ENCODE measurements around the gene E2F1. TPM values are rescaled to one million over a fixed set of nuclear protein-coding genes. Genes with fewer than 3 reads are reported as not detected.

Gene E2F1
- total RNA-seq, 4 donors from 2014 or later = 1.8 to 5.0 (median 2.9) TPM

GRCh38 chr20:33687370-33687915 is 1.3 kb upstream of the E2F1 start:
- WGBS = 71% methylated on average over 8 of the region's 8 CpGs
- TF ChIP-seq EP300 (IDR thresholded peaks at IDR 0.05) (no peak), POLR2AphosphoS5 (IDR thresholded peaks at IDR 0.05) (no peak), POLR2A (IDR thresholded peaks at IDR 0.05; ENCODE audit: low read depth) (no peak), CTCF (IDR thresholded peaks at IDR 0.05) (no peak)
- no peaks in the 10 kb centered on the region for H3K27me3 ChIP-seq
- H3K36me3 ChIP-seq = no peaks in the 10 kb centered on the region
- intact Hi-C loops (cut with DNase I) = loop anchor here (5.0 kb wide), 1 partner anchor 45 kb away; the partner anchor contains the start of gene ZNF341
- DNase-seq (ENCODE audit: extremely low spot score) = no peak
- no peaks in the 10 kb centered on the region for H3K9me3 ChIP-seq
- H3K4me3 ChIP-seq = no peak overlapping the region
- H3K4me1 ChIP-seq = peaks cover 14 to 27% (median 23%) of the 10 kb centered on the region in 4 donors
- H3K27ac ChIP-seq (replicated peaks in 1 of 4) = peak overlapping the region in 3 of 4 donors; percentile 68 to 73 (median 70)

GRCh38 chr20:33686984-33687366 is 790 bp upstream of the E2F1 start:
- H3K4me1 ChIP-seq = peaks cover 14 to 27% (median 23%) of the 10 kb centered on the region in 4 donors
- 82% methylated on average over 14 of the region's 14 CpGs for WGBS
- no peaks in the 10 kb centered on the region for H3K9me3 ChIP-seq
- no peak for TF ChIP-seq POLR2A (IDR thresholded peaks at IDR 0.05; ENCODE audit: low read depth)
- no peak for TF ChIP-seq CTCF (IDR thresholded peaks at IDR 0.05)
- no peak for TF ChIP-seq EP300 (IDR thresholded peaks at IDR 0.05)
- no peak for TF ChIP-seq POLR2AphosphoS5 (IDR thresholded peaks at IDR 0.05)
- H3K27me3 ChIP-seq = no peaks in the 10 kb centered on the region
- H3K27ac ChIP-seq (replicated peaks in 1 of 4) = peak overlapping the region; percentile 45 to 73 (median 69)
- H3K36me3 ChIP-seq = no peaks in the 10 kb centered on the region
- no peak for DNase-seq (ENCODE audit: extremely low spot score)
- intact Hi-C loops (cut with DNase I) = loop anchor here (5.0 kb wide), 1 partner anchor 45 kb away; the partner anchor contains the start of gene ZNF341
- peak overlapping the region; percentile 53 to 67 (median 55) for H3K4me3 ChIP-seq

GRCh38 chr20:33685328-33686099 is 671 bp downstream of the E2F1 start:
- DNase-seq (ENCODE audit: extremely low spot score) = no peak
- H3K4me3 ChIP-seq = peak overlapping the region; percentile 53 to 67 (median 55)
- H3K4me1 ChIP-seq = peaks cover 14 to 27% (median 23%) of the 10 kb centered on the region in 4 donors
- H3K9me3 ChIP-seq = no peaks in the 10 kb centered on the region
- H3K36me3 ChIP-seq = no peaks in the 10 kb centered on the region
- no CpG with 5 or more reads among the region's 53 CpGs for WGBS
- no peaks in the 10 kb centered on the region for H3K27me3 ChIP-seq
- H3K27ac ChIP-seq (replicated peaks in 1 of 4) = peak overlapping the region in 3 of 4 donors; percentile 36 to 70 (median 56)
- intact Hi-C loops (cut with DNase I) = loop anchor here (5.0 kb wide), 1 partner anchor 47 kb away; the partner anchor contains the start of gene ZNF341
- TF ChIP-seq POLR2A (IDR thresholded peaks at IDR 0.05; ENCODE audit: low read depth) = no peak
- no peak for TF ChIP-seq CTCF (IDR thresholded peaks at IDR 0.05)
- no peak for TF ChIP-seq EP300 (IDR thresholded peaks at IDR 0.05)
- no peak for TF ChIP-seq POLR2AphosphoS5 (IDR thresholded peaks at IDR 0.05)

GRCh38 chr20:33684533-33685327 is 1.5 kb downstream of the E2F1 start:
- 59% methylated on average over 6 of the region's 10 CpGs for WGBS
- no peak for DNase-seq (ENCODE audit: extremely low spot score)
- Histone ChIP-seq H3K4me1 (peaks cover 14 to 27% (median 23%) of the 10 kb centered on the region in 4 donors), H3K4me3 (peak overlapping the region in 1 of 4 donors; percentile 55), H3K36me3 (no peaks in the 10 kb centered on the region), H3K9me3 (no peaks in the 10 kb centered on the region), H3K27ac (replicated peaks in 1 of 4) (peak overlapping the region in 1 of 4 donors; percentile 56), H3K27me3 (no peaks in the 10 kb centered on the region)
- TF ChIP-seq CTCF (IDR thresholded peaks at IDR 0.05) = no peak
- no peak for TF ChIP-seq EP300 (IDR thresholded peaks at IDR 0.05)
- TF ChIP-seq POLR2A (IDR thresholded peaks at IDR 0.05; ENCODE audit: low read depth) = no peak
- no peak for TF ChIP-seq POLR2AphosphoS5 (IDR thresholded peaks at IDR 0.05)
- intact Hi-C loops (cut with DNase I) = loop anchor here (5.0 kb wide), 1 partner anchor 48 kb away; the partner anchor contains the start of gene ZNF341

Data from esophagus muscularis mucosa (tissue), 4 donors.